Lower leg skin (tissue), 3 donors: ENCODE measurements around the gene CDK16.

Experiments
- CTCF ChIP-seq, 3 donors: fragments of 450-650 bp; IDR thresholded peaks; one replicate each; pipeline ENCODE4 v1.5.1; 2016; ENCODE audit warnings: antibody characterized with exemption in 3 of 3, mild to moderate bottlenecking in 3 of 3, moderate library complexity in 2 of 3
- POLR2A ChIP-seq, 2 donors: fragments of 450-650 bp; IDR thresholded peaks; one replicate each; pipeline ENCODE4 v1.6.1; 2016 to 2017; ENCODE audit warnings: antibody characterized with exemption in 2 of 2, mild to moderate bottlenecking in 1 of 2, moderate library complexity in 1 of 2

DNA sequence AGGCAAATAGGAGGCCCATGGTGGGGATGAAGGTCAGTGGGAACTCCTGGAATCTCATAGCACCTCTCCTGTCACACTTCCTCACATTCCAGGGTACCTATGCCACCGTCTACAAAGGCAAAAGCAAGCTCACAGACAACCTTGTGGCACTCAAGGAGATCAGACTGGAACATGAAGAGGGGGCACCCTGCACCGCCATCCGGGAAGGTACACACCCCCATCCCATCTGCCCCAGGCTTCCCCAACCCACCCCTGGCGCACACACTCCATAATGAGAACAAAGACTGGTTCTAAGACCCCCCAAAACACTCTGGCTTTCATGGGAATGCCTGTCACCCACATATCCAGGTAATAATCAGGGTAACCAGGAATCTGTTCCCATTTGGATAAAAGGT, 6.4 kb downstream of the CDK16 start:
- no peak for TF ChIP-seq CTCF (IDR thresholded peaks at IDR 0.05)
- no peak for TF ChIP-seq POLR2A (IDR thresholded peaks at IDR 0.05)
